Epithelial cell of esophagus (primary cell): ENCODE results near the gene TUBGCP6.

Source experiments
- DNase-seq: peaks from one replicate; pipeline ENCODE4 v3.0.0; 2010; ENCODE audit warnings: low read depth
- H3K4me3 ChIP-seq: 2 replicates; pipeline ENCODE4 v1.5.1; 2011; ENCODE audit warnings: mild to moderate bottlenecking, low read length, control low read depth
- TF ChIP-seq, protein P1 (sequence below): IDR thresholded peaks from 2 replicates; pipeline ENCODE4 v1.5.1; 2011; ENCODE audit warnings: low read depth, mild to moderate bottlenecking, low read length, control low read depth, inconsistent platforms; ENCODE audit not compliant: insufficient read depth; ENCODE audit errors: missing control alignments

The TUBGCP6 gene

DNA sequence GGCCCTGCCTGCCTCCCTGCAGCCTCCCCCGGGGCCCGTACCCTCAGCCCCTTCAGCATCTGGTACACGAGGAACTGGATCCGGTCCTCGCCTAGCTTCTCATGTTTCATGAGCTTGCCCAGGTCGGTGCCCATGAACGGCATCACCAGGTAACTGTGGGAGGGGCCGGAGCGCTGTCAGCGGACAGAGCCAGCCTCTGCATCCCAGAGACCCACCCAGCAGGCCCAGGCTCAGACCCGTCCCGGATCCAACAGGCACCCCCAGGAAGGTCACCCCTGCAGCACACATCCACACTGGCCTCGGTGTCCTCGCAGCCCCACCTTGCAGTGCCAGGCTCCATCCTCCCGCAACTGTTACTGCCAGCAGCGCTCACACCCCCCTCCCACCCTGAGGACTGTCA is 12.2 kb upstream of the TUBGCP6 start:
- no peak for DNase-seq
- H3K4me3 ChIP-seq = no peak overlapping the region
- TF ChIP-seq, protein P1, sequence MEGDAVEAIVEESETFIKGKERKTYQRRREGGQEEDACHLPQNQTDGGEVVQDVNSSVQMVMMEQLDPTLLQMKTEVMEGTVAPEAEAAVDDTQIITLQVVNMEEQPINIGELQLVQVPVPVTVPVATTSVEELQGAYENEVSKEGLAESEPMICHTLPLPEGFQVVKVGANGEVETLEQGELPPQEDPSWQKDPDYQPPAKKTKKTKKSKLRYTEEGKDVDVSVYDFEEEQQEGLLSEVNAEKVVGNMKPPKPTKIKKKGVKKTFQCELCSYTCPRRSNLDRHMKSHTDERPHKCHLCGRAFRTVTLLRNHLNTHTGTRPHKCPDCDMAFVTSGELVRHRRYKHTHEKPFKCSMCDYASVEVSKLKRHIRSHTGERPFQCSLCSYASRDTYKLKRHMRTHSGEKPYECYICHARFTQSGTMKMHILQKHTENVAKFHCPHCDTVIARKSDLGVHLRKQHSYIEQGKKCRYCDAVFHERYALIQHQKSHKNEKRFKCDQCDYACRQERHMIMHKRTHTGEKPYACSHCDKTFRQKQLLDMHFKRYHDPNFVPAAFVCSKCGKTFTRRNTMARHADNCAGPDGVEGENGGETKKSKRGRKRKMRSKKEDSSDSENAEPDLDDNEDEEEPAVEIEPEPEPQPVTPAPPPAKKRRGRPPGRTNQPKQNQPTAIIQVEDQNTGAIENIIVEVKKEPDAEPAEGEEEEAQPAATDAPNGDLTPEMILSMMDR = no peak

DNA sequence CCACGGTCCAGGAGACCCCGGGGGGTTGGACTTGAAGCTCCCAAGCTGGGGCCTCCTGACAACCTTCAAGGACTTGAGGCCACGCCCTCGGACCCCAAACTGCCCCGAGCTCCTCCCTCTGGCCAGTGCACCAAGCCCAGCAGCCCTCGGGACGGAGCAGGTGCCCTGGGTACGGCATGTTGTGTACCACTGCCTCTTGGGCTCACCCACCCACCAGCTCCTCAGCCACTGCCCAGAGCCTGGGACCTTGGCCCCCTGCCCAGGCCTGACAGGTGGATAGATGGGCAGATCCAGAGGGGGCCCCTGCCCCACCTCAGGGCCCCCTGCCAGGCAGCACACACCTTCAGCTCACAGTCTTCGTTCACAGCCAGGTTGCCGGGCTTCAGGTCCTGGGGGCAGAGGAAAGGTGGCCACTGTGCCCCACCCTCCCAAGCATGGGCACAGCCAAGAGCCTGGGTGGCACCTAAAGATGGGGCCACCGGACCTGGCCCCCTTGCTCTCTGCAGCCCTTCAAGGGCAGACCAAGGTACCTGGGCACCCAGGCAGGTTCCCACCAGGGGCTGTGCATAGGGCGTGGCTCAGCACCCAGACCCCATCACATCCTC is 11.5 kb upstream of the TUBGCP6 start:
- TF ChIP-seq, protein P1 = no peak
- no peak for DNase-seq
- no peak overlapping the region for H3K4me3 ChIP-seq

DNA sequence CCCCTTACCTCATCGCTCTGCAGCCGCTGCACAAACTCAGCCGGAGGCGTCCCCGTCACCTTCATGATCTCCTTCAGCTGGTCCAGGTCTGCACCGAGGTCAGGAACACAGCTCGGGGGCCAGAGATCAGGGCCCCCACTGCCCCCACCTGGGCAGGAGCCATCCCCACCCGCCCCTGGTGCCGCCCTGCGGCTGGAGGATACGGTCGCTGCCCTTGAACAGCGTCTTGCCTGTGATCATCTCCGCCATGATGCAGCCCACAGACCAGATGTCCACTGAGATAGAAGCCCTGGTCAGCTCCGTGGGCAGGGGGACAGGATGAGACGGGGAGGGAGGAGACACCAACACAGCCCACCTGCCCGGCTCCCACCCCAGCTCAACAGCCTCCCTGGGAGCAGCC is 10.8 kb upstream of the TUBGCP6 start:
- DNase-seq = no peak
- TF ChIP-seq, protein P1 = no peak
- no peak overlapping the region for H3K4me3 ChIP-seq

DNA sequence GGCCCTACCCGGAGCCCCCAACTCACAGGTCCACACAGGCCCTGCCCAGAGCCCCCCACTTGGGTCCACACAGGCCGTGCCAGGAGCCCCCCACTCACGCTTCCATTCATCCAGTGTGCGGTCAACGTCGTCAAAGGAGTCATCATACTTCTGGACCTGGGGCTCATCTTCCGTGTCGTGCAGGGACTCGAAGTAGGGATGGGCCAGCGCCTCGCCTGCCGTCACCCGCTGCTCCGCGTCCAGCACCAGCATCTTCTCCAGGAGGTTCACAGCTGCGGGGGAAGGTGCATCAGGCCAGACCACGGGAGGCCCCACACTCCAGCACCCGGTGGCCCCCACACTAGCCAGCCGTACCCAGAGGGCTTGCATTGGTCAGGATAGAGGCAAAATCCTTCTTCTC is 10.3 kb upstream of the TUBGCP6 start:
- TF ChIP-seq, protein P1 = no peak
- DNase-seq = no peak
- H3K4me3 ChIP-seq = no peak overlapping the region

DNA sequence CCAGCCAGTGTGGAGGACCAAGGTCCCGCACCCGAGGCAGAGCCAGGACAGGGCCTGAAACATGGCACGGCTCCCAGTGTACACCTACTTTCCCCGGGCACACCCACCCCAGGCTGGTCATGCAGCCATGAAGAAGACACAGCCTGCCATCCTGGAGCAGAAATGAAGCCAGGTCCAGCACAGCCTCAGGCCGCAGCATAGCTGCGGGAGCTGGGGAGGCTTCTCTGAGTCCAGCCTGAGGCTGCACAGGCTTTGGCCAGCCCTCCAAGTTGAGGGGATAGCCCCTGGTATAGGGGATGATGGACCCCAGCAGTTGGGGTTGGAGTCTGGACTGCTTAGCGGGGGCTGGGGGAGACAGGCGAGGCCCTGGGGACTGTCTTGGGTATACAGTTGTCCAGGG is 9.1 kb upstream of the TUBGCP6 start:
- TF ChIP-seq, protein P1 = no peak
- H3K4me3 ChIP-seq = no peak overlapping the region
- DNase-seq = no peak

DNA sequence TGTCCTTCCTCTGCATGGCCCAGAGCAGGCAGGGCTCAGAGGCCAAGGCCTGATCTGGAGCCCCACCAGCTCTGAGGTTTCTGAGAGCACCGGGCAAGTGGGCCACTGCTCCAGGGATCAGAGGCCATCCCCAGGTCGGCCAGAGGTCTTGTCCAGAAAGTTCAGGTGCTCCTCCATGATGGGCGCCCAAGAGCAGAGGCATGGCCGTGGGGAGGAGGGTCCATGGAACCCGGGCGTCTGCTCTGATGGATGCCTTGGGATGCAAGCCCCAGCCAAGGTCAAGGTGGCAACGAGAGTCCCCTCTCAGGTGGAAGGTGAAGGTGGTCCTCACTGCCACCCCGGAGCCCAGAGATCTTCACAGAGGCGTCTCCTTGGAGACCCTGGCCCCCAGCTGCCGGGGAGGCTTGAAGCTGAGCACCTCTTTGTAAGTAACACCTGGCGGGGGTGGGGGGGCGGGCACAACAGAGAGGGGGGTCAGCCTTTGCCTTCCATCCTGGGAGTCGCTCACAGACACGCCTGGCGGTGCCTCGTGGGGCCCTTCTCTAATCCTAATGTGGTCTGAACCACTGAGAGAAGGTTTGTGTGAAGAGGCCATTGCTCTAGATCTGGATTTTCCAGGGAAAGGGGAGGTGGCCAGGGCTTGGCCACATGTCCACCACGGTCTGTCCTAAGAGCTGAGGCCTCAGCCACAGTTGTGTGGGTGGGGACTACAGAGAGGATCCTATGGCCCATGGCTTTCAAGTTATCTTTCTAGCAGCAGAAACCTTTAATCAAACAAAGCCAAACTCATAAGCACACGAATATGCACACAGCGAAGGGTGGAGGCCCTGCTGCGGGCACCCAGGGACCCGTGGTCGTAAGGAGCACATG is 8.5 kb upstream of the TUBGCP6 start:
- no peak for DNase-seq
- H3K4me3 ChIP-seq = no peak overlapping the region
- TF ChIP-seq, protein P1 = no peak
